SH-SY5Y (cell line): ENCODE data around the gene HOXA13.

Source experiments
- GATA2 ChIP-seq: IDR thresholded peaks from 2 replicates; pipeline ENCODE4 v1.6.1; 2011; ENCODE audit warnings: mild to moderate bottlenecking, low read depth, low read length
- GATA3 ChIP-seq: IDR thresholded peaks from 2 replicates; pipeline ENCODE4 v1.6.1; 2011; ENCODE audit warnings: low read depth, mild to moderate bottlenecking, low read length, moderate library complexity

DNA sequence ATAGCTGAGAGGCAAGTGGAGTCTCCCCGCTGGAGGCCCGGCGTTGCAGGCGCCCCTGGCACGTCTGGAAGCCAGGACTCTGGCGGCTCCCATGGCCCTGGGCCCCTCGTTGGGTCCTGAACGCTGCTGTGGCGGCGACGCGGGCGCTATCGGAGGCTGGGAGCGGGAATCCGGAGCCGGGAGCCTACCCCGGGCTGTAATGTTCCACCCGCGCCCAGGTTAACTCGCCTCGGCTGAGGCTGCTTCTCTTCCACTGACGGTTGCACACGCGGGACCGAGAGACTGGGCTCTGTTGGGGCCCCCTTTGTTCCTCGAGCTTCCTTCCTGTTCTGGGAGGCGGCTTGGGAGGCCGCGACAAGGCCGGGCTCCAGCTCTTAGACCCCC, 55.1 kb downstream of the HOXA13 start:
- TF ChIP-seq GATA2 (no peak), GATA3 (no peak)
